NCI-H1930 (cell line): Measurements from ENCODE around the gene TXNDC16.

ENCODE experiments used
- DNase-seq, 2 experiments: peaks; one replicate each; lab custom pipeline; 2025; lab: John Stamatoyannopoulos, UW

TXNDC16 gene

GRCh38 chr14:52443506-52443905 lies 108.8 kb downstream of the TXNDC16 start:
- DNase-seq, result no peak

DNA sequence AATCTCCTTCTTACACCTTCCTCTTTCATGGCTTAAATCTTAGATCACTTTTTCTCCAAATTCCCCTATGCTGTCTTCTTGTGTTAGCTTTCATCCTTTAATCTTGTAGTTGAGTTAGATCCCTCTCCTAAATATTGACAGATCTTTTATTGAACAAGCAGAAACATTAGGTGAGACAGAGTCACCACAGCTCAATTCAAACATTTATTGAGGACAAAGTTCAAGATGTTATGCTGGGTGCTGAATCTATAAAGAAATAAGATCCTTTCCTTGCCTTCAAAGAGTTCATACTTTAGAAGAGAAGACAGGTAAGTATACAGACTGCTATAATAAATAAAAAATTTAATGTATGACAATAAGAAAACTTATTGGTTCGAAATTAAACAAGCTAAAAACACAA lies 109.7 kb downstream of the TXNDC16 start:
- no peak for DNase-seq

DNA sequence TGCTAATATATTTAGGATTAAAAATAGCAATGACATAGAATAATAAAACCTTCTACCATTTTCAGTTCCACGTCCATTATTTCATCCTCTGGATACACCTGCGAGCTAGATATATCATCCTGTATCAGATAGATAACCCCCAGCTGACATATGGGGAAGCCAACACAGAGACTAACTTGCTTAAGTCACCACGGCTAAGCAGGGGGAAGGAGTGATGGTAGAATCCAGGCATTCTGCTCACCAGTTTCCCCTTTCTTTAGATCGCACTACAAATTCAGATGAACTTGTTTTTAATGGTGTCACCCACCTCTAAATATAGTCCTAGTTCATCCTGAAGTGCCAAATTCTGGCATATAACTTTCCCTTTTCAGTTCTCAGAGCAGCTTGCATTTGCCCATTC lies 110.1 kb downstream of the TXNDC16 start:
- DNase-seq, result no peak

GRCh38 chr14:52439476-52439875 lies 112.8 kb downstream of the TXNDC16 start:
- DNase-seq, result no peak

DNA sequence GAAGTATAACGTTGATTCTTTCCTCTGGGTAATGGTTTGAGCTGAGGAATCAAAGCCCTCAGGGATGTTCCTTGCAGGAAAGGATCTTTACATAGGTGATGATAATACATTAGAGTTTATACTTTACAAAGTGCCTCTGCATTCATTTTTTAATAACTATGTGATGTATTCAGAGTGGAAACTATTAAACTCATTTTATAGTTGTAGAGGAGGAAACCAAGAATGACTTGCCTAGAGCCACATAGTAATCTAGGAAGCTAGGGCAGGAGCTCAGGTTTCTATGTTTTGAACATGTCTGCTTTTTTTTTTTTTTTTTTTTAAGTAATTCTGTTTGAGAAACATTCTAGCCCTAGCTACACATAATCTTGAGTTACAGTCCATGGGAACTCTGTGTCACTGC lies 117.3 kb downstream of the TXNDC16 start:
- no peak for DNase-seq

DNA sequence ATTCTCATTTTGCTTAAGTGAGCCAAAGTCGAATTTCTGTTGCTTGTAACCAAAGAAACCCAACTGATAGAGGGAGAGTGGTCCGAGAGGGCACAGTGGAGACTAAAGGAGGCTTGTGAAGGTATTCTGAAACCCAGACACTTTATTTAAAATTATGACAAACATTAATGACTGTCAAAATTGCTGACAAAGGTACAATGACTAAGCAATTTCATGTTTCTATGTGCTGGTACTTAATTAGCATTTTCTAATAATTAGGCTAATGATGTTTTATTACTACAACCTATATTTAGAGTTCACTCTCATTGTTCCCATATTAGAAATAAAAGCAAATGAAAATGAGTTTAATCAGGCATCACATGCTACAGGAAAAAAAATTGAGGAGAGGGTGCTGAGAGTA lies 121.8 kb downstream of the TXNDC16 start:
- DNase-seq, result no peak

GRCh38 chr14:52429451-52429850 lies 122.9 kb downstream of the TXNDC16 start:
- no peak for DNase-seq

DNA sequence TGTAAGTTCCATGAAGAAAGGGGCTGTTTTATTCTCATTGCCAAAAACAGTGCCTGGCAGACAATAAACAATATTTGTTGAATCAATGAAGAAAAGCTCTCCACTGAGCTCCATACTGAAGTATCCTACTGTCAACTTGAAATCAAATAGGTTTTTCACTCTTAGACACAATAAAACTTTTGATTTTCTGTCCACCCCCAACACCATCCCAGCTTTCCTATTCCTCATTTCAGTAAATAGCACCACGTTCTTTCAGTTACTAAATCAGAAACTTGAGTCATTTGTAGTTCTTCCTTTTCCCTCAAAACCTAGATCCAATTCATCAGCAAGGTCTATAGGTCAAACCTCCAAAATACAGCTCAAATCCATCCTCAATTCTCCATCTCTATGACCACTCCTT lies 124.8 kb downstream of the TXNDC16 start:
- no peak for DNase-seq

GRCh38 chr14:52422650-52423356 lies 129.5 kb downstream of the TXNDC16 start:
- no peak for DNase-seq

- no peak for DNase-seq
Observed at GRCh38 chr14:52417139-52417538, 135.2 kb downstream of the TXNDC16 start.

GRCh38 chr14:52413729-52414408 lies 138.4 kb downstream of the TXNDC16 start:
- DNase-seq, result no peak

- no peak for DNase-seq
Observed at GRCh38 chr14:52412426-52412825, 139.9 kb downstream of the TXNDC16 start.

GRCh38 chr14:52405314-52405713 lies 147.0 kb downstream of the TXNDC16 start:
- DNase-seq, result no peak

GRCh38 chr14:52402812-52403526 lies 149.3 kb downstream of the TXNDC16 start:
- DNase-seq, result no peak

GRCh38 chr14:52400846-52401245 lies 151.5 kb downstream of the TXNDC16 start:
- no peak for DNase-seq

DNA sequence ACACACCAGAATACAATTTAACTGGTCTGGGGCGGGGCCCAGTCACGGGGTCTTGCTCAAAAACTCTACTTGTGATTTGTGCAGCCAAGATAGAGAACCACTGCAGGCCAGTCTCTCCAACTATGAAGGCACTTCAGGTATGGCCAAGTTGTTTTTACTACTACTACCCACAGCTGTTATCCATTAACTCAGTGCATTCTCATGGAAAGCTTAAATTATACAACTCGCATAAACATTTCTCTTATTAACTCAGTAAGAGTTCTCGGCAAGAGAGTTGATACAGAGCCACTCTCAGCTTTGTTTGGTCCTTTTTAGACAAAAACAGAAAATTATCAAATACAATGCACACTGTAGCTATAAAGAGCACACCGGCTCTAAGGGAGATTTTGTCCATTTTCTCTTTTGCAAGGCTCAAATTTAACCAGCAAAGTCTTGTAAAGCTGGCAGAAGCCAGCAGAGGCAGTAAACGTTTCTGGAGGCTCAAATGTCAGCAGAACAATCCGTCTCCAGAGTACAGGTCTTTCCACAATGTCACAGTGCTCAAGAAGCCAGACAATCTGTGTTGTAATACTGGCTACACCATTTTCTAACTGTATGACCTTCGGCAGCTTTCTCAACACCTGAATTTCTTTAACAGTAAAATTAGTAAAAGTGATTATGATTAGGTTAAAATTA lies 152.2 kb downstream of the TXNDC16 start:
- no peak for DNase-seq

GRCh38 chr14:52399104-52399503 lies 153.2 kb downstream of the TXNDC16 start:
- no peak for DNase-seq

- no peak for DNase-seq
Observed at GRCh38 chr14:52397844-52398243, 154.5 kb downstream of the TXNDC16 start.

- no peak for DNase-seq
Observed at GRCh38 chr14:52395728-52396127, 156.6 kb downstream of the TXNDC16 start.

DNA sequence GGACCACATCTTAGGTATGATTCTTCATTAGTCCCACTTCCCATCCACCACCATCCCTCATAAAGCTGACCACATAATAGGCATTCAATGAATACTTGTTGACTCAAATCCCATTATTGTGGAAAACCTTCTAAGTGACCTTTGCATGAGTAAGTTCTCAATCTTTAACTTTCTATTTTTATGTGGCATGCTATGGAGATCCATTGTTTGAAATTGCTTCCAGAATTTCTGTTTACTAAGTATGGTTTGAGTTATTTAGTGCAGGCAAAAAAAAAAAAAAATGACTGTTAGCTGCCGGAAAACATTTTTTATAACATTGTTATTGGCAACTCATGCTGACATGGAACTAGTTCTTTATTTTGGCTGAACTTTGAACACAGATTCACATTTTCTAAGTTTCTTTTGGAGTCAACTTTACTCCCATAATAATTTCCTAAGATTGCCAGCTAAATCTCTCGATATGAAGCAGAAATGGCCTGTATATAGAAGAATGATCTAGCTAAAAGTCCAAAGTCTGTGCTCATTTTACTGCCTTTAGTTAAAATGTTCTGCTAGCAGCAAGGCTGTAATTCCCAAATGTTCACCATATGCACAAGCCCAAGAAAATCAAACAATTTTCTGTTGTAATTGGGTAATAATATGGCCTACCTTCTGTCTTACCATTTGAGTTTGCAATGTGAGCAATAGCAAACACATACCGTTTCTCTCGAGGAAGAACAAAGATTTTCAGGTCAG lies 160.3 kb downstream of the TXNDC16 start:
- no peak for DNase-seq
